PC-9 (cell line): ENCODE data around the gene PATJ. TPM values are rescaled to one million over a fixed set of nuclear protein-coding genes. Genes with fewer than 3 reads are reported as not detected.

Experiments
- BruUV-seq: library from RNA; stranded (reverse); fragments of 400-500 nt; replicated peaks from 2 replicates; lab custom pipeline; 2021; lab: Mats Ljungman, UMichigan
- CTCF ChIA-PET: fragments of 300-600 bp; sonication (Branson Sonifier 250); formaldehyde crosslinking; loops from one replicate; lab custom pipeline; 2022; ENCODE audit warnings: antibody characterized with exemption; lab: Charles Lee
- POLR2A ChIA-PET: fragments of 300-600 bp; sonication (Branson Sonifier 250); formaldehyde crosslinking; loops from one replicate; lab custom pipeline; 2022; ENCODE audit warnings: antibody characterized with exemption; ENCODE audit not compliant: unreplicated experiment; lab: Charles Lee
- DNase-seq, 2 experiments: peaks; one replicate each; pipeline versions ENCODE4 v3.0.0 to v3.0.0-alpha.2; 2015 to 2022; ENCODE audit warnings: mixed read lengths in 1 of 2
- H2AFZ ChIP-seq: fragments of 200-600 bp; sonication (generic); 2 replicates; pipeline ENCODE4 v1.8.1; 2017; ENCODE audit warnings: antibody characterized with exemption
- H3F3A ChIP-seq: fragments of 200-600 bp; sonication (generic); 2 replicates; pipeline ENCODE4 v1.8.1; 2017; ENCODE audit warnings: antibody characterized with exemption, mild to moderate bottlenecking, low read depth; ENCODE audit not compliant: insufficient read depth
- H3K27ac ChIP-seq: fragments of 200-600 bp; sonication (generic); 2 replicates; pipeline ENCODE4 v1.6.1; 2016; ENCODE audit warnings: mixed run types
- H3K27me3 ChIP-seq: fragments of 200-600 bp; sonication (generic); 2 replicates; pipeline ENCODE4 v1.6.1; 2016; ENCODE audit warnings: low read depth, mixed run types; ENCODE audit not compliant: insufficient read depth
- H3K36me3 ChIP-seq: fragments of 200-600 bp; sonication (generic); 2 replicates; pipeline ENCODE4 v1.6.1; 2016; ENCODE audit warnings: low read depth, mixed run types
- H3K4me1 ChIP-seq: fragments of 200-600 bp; sonication (generic); replicated peaks from 2 replicates; pipeline ENCODE4 v1.6.1; 2016; ENCODE audit warnings: mixed run types; ENCODE audit not compliant: insufficient read depth
- H3K4me2 ChIP-seq: fragments of 200-600 bp; sonication (generic); 2 replicates; pipeline ENCODE4 v1.6.1; 2017; ENCODE audit warnings: mixed run types
- H3K4me3 ChIP-seq: fragments of 200-600 bp; sonication (generic); 2 replicates; pipeline ENCODE4 v1.6.1; 2016; ENCODE audit warnings: mixed run types
- H3K79me2 ChIP-seq: fragments of 200-600 bp; sonication (generic); 2 replicates; pipeline ENCODE4 v1.6.1; 2017; ENCODE audit warnings: low read depth, mixed run types
- H3K9me2 ChIP-seq: fragments of 200-600 bp; sonication (generic); 2 replicates; pipeline ENCODE4 v1.8.1; 2017; ENCODE audit warnings: mild to moderate bottlenecking; ENCODE audit not compliant: insufficient read depth
- H3K9me3 ChIP-seq: fragments of 200-600 bp; sonication (generic); 2 replicates; pipeline ENCODE4 v1.8.1; 2016; ENCODE audit warnings: low read depth; ENCODE audit not compliant: insufficient read depth
- H4K20me1 ChIP-seq: fragments of 200-600 bp; sonication (generic); 2 replicates; pipeline ENCODE4 v1.8.1; 2017; ENCODE audit not compliant: insufficient read depth
- EZH2 ChIP-seq: fragments of 200-600 bp; sonication (generic); IDR thresholded peaks from 2 replicates; pipeline ENCODE4 v1.8.0; 2017; ENCODE audit warnings: antibody characterized with exemption, low read depth
- intact Hi-C: fragments of 100-400 bp; cut with micrococcal nuclease; formaldehyde crosslinking; loops from one replicate; pipeline ENCODE4 v1.10.0; 2022; ENCODE audit not compliant: unreplicated experiment
- total RNA-seq: library from RNA; stranded (reverse); gene quantifications from 2 replicates; pipeline ENCODE4 v1.2.3, GENCODE V29; 2021
- TF ChIP-seq, protein P1 (sequence below): fragments of 200-600 bp; sonication (generic); conservative IDR thresholded peaks from 2 replicates; pipeline ENCODE4 v1.6.1; 2017; ENCODE audit warnings: mixed run types, antibody characterized with exemption, mild to moderate bottlenecking, moderate library complexity

The PATJ gene
- total RNA-seq, 1 experiment from 2014 or later = 91.0 TPM

- DNase-seq = no peak
- TF ChIP-seq, protein P1, sequence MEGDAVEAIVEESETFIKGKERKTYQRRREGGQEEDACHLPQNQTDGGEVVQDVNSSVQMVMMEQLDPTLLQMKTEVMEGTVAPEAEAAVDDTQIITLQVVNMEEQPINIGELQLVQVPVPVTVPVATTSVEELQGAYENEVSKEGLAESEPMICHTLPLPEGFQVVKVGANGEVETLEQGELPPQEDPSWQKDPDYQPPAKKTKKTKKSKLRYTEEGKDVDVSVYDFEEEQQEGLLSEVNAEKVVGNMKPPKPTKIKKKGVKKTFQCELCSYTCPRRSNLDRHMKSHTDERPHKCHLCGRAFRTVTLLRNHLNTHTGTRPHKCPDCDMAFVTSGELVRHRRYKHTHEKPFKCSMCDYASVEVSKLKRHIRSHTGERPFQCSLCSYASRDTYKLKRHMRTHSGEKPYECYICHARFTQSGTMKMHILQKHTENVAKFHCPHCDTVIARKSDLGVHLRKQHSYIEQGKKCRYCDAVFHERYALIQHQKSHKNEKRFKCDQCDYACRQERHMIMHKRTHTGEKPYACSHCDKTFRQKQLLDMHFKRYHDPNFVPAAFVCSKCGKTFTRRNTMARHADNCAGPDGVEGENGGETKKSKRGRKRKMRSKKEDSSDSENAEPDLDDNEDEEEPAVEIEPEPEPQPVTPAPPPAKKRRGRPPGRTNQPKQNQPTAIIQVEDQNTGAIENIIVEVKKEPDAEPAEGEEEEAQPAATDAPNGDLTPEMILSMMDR = no peak
- no peak for TF ChIP-seq EZH2
- Histone ChIP-seq H3K79me2 (no peaks in the 10 kb centered on the region), H3K9me2 (no peaks in the 10 kb centered on the region), H3K4me3 (no peak overlapping the region), H3K9me3 (no peaks in the 10 kb centered on the region), H4K20me1 (0 out of 2 replicates have a peak, but pooled peaks cover 4% of the 10 kb centered on the region), H3K4me1 (no peaks in the 10 kb centered on the region), H3K36me3 (peaks cover 16% of the 10 kb centered on the region; the same call in 1 of the 2 replicates), H3K4me2 (no peak overlapping the region), H3F3A (peaks cover 12% of the 10 kb centered on the region; the same call in 1 of the 2 replicates), H3K27ac (no peak overlapping the region), H2AFZ (no peak overlapping the region), H3K27me3 (no peaks in the 10 kb centered on the region)
- BruUV-seq = no TSS peak
- POLR2A ChIA-PET = no interaction called here
- CTCF ChIA-PET = no interaction called here
- intact Hi-C loops = no loop called here
These were observed 183.5 kb downstream of the PATJ start for GRCh38 chr1:61925591-61926298.

DNA sequence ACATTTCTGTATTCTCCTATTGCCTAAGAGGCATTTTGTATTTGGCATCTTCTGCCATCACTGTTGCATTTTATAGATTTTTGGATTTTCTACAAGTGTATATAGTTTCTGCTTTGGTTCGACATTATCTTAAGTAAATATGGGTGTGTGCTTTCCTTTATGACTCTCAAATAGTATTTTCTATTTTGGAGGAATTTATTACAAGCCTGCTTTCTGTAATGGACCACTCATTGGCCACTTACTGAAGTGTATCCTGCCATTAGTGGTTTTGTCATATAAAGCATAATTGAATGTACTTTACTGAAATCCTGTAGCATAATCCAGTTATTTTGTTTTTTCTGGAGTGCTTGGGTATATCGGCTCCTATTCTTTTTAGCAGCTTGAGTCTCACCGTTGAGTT, 184.3 kb downstream of the PATJ start:
- no peaks in the 10 kb centered on the region for H3K27me3 ChIP-seq
- no TSS peak for BruUV-seq
- no peak overlapping the region for H3K4me3 ChIP-seq
- ChIA-PET CTCF (interaction anchor here (0.5 kb wide), 1 partner anchor 156 kb away, joined by 3 read pairs; no protein-coding TSS in a partner anchor), POLR2A (no interaction called here)
- peaks cover 16% of the 10 kb centered on the region; the same call in 1 of the 2 replicates for H3K36me3 ChIP-seq
- no peak for DNase-seq
- H3K79me2 ChIP-seq = no peaks in the 10 kb centered on the region
- intact Hi-C loops = no loop called here
- peaks cover 12% of the 10 kb centered on the region; the same call in 1 of the 2 replicates for H3F3A ChIP-seq
- H2AFZ ChIP-seq = no peak overlapping the region
- no peaks in the 10 kb centered on the region for H3K4me1 ChIP-seq
- no peaks in the 10 kb centered on the region for H3K9me3 ChIP-seq
- TF ChIP-seq EZH2 = no peak
- TF ChIP-seq, protein P1 = no peak
- H3K4me2 ChIP-seq = no peak overlapping the region
- H3K27ac ChIP-seq = no peak overlapping the region
- H4K20me1 ChIP-seq = 0 out of 2 replicates have a peak, but pooled peaks cover 4% of the 10 kb centered on the region
- no peaks in the 10 kb centered on the region for H3K9me2 ChIP-seq

DNA sequence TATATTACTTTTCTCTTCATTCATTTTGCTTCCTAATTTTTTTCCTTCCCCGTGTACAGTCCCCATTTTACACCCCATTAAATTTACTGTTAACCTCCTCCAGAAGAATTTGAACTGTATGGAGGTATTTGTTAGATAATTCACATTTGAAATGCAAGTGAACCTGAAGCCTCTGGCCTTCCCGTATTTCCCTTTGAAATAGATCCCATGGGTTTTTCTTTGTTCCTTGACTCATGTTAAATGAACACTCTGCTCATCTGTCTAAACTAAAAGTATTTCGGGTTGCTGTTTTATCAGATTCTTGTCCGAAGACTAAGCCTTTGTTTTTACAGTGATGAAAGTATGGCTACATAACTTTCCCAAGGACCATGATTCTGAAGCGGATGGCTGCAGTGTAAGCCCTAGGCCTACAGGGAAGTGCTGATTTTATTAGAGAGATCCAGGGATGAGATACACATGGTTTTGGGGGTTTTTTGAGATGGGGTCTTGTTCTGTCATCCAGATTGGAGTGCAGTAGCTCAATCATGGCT, 187.9 kb downstream of the PATJ start:
- Histone ChIP-seq H3K36me3 (peaks cover 10% of the 10 kb centered on the region; the same call in 1 of the 2 replicates), H2AFZ (no peak overlapping the region), H3K4me1 (no peaks in the 10 kb centered on the region), H3K4me3 (no peak overlapping the region), H3K9me2 (no peaks in the 10 kb centered on the region), H3K27me3 (no peaks in the 10 kb centered on the region), H3K9me3 (no peaks in the 10 kb centered on the region), H3F3A (peaks cover 15% of the 10 kb centered on the region; the same call in 1 of the 2 replicates), H3K79me2 (no peaks in the 10 kb centered on the region), H3K27ac (no peak overlapping the region), H3K4me2 (no peak overlapping the region), H4K20me1 (peaks cover 4% of the 10 kb centered on the region; the same call in 1 of the 2 replicates)
- ChIA-PET POLR2A (no interaction called here), CTCF (no interaction called here)
- DNase-seq = no peak
- TF ChIP-seq, protein P1 = no peak
- TF ChIP-seq EZH2 = no peak
- intact Hi-C loops = no loop called here
- BruUV-seq = no TSS peak
